HepG2 (cell line): ENCODE results near the gene P2RX2. TPM values are rescaled to one million over a fixed set of nuclear protein-coding genes. Genes with fewer than 3 reads are reported as not detected.

Experiments used
- ATAC-seq: fragments of 200-7000 bp; cut with Tn5 transposase; 3 replicates; pipeline ENCODE4 v1.9.1; 2020; ENCODE audit warnings: mild to moderate bottlenecking, moderate library complexity
- BruUV-seq: library from RNA; stranded (reverse); fragments of 400-500 nt; replicated peaks from 2 replicates; lab custom pipeline; 2021; lab: Mats Ljungman, UMichigan
- CTCF ChIA-PET: fragments of 300-600 bp; formaldehyde crosslinking; extraction: SDS; loops from one replicate; lab custom pipeline; 2021; ENCODE audit warnings: low total read pairs, inconsistent platforms, low intra/inter-chr PET ratio; lab: Yijun Ruan, JAX
- POLR2A ChIA-PET: fragments of 350-600 bp; sonication (Branson Sonifier 250); formaldehyde crosslinking; loops from one replicate; lab custom pipeline; 2020; ENCODE audit warnings: antibody characterized with exemption, inconsistent platforms; lab: Yijun Ruan, JAX
- DNase-seq: peaks from one replicate; pipeline ENCODE4 v3.0.0-alpha.2; 2015; ENCODE audit warnings: low spot score
- FAIRE-seq: peaks from 3 replicates; lab custom pipeline; 2011; peaks lifted over from hg19 to GRCh38; lab: Jason Lieb, UNC
- H2AFZ ChIP-seq: one replicate; pipeline ENCODE4 v1.6.1; 2011; ENCODE audit warnings: low read length, inconsistent platforms
- H3K27ac ChIP-seq: fragments of 300-600 bp; 3 replicates; pipeline ENCODE4 v1.8.0; 2011; ENCODE audit warnings: mixed run types, mild to moderate bottlenecking, mixed read lengths, low read length, inconsistent platforms; ENCODE audit not compliant: insufficient read depth; ENCODE audit errors: extremely low read length
- H3K27me3 ChIP-seq, 2 experiments: fragments of 200-600 bp in 1 of 2; 2 replicates in 1 of 2; 3 replicates in 1 of 2; pipeline versions ENCODE4 v1.6.0 to v1.8.0; 2011; ENCODE audit warnings: low read length in 2 of 2, mild to moderate bottlenecking in 2 of 2, moderate library complexity in 2 of 2, inconsistent platforms in 1 of 2; ENCODE audit not compliant: insufficient read depth in 2 of 2, control insufficient read depth in 1 of 2
- H3K36me3 ChIP-seq, 2 experiments: fragments of 200-600 bp in 1 of 2; replicated peaks in 1 of 2; 2 replicates in 1 of 2; 3 replicates in 1 of 2; pipeline versions ENCODE4 v1.5.1 to v1.8.0; 2011; ENCODE audit warnings: low read length in 2 of 2, inconsistent platforms in 1 of 2; ENCODE audit not compliant: insufficient read depth in 2 of 2, control insufficient read depth in 1 of 2
- H3K4me1 ChIP-seq: 2 replicates; pipeline ENCODE4 v1.5.1; 2012; ENCODE audit warnings: low read length, inconsistent platforms; ENCODE audit not compliant: insufficient read depth
- H3K4me2 ChIP-seq: 2 replicates; pipeline ENCODE4 v1.6.0; 2011; ENCODE audit warnings: low read depth, low read length, inconsistent platforms
- H3K4me3 ChIP-seq, 3 experiments: fragments of 200-600 bp in 1 of 3; sonication (generic), shearing (Covaris generic) in 1 of 3; replicated peaks in 1 of 3; 2 replicates each; pipeline ENCODE4 v1.5.1; 2011 to 2016; ENCODE audit warnings: low read length in 3 of 3, inconsistent platforms in 2 of 3, low read depth in 2 of 3, mild to moderate bottlenecking in 2 of 3, control low read depth in 1 of 3, mixed read lengths in 1 of 3; ENCODE audit not compliant: insufficient read depth in 1 of 3
- H3K79me2 ChIP-seq: one replicate; pipeline ENCODE4 v1.6.1; 2011; ENCODE audit warnings: low read length, inconsistent platforms; ENCODE audit not compliant: insufficient read depth
- H3K9ac ChIP-seq: 2 replicates; pipeline ENCODE4 v1.6.0; 2011; ENCODE audit warnings: mild to moderate bottlenecking, low read depth, low read length, inconsistent platforms; ENCODE audit not compliant: insufficient read depth
- H3K9me3 ChIP-seq: 2 replicates; pipeline ENCODE4 v1.5.1; 2012; ENCODE audit warnings: mild to moderate bottlenecking, low read length
- H4K20me1 ChIP-seq: 2 replicates; pipeline ENCODE4 v1.6.0; 2011; ENCODE audit warnings: inconsistent platforms, mild to moderate bottlenecking, low read length, moderate library complexity; ENCODE audit not compliant: insufficient read depth
- ATF6 ChIP-seq: sonication (generic); formaldehyde crosslinking; conservative IDR thresholded peaks from 2 replicates; pipeline ENCODE4 v1.4.0; 2020; ENCODE audit warnings: missing genetic modification reagents
- GABPB1 ChIP-seq: IDR thresholded peaks from 2 replicates; pipeline ENCODE4 v1.6.1; 2016; ENCODE audit warnings: mild to moderate bottlenecking, missing genetic modification reagents, moderate library complexity, missing compliant biosample characterization
- GFI1 ChIP-seq: sonication (generic); formaldehyde crosslinking; IDR thresholded peaks from 2 replicates; pipeline ENCODE4 v1.5.0; 2020; ENCODE audit warnings: missing genetic modification reagents, mild to moderate bottlenecking, borderline replicate concordance
- HOXA7 ChIP-seq: sonication (generic); formaldehyde crosslinking; IDR thresholded peaks from 2 replicates; pipeline ENCODE4 v1.8.1; 2022; ENCODE audit warnings: mild to moderate bottlenecking, missing genetic modification reagents, moderate library complexity
- KDM3A ChIP-seq: IDR thresholded peaks from 2 replicates; pipeline ENCODE4 v1.6.1; 2018; ENCODE audit warnings: low read depth, missing compliant biosample characterization
- MAX ChIP-seq: IDR thresholded peaks from 2 replicates; pipeline ENCODE4 v1.6.1; 2012; ENCODE audit warnings: inconsistent platforms
- TAF15 ChIP-seq: fragments of 200-400 bp; formaldehyde crosslinking; IDR thresholded peaks from one replicate; pipeline ENCODE4 v1.6.1; 2018; ENCODE audit warnings: mild to moderate bottlenecking, low read depth, low read length; ENCODE audit not compliant: poor library complexity, severe bottlenecking
- TBL1XR1 ChIP-seq: fragments of 150-350 bp; IDR thresholded peaks from 2 replicates; pipeline ENCODE4 v1.6.1; 2014; ENCODE audit warnings: borderline replicate concordance, low read length; ENCODE audit not compliant: partially characterized antibody
- XBP1 ChIP-seq: sonication (generic); formaldehyde crosslinking; IDR thresholded peaks from 2 replicates; pipeline ENCODE4 v1.5.0; 2020; ENCODE audit warnings: missing genetic modification reagents
- ZNF501 ChIP-seq: sonication (generic); formaldehyde crosslinking; IDR thresholded peaks from 2 replicates; pipeline ENCODE4 v1.5.1; 2020; ENCODE audit warnings: mild to moderate bottlenecking, moderate library complexity, missing genetic modification reagents
- ZNF614 ChIP-seq: IDR thresholded peaks from 2 replicates; pipeline ENCODE4 v1.6.1; 2018; ENCODE audit warnings: missing biosample characterization, missing genetic modification reagents, inconsistent platforms, borderline replicate concordance
- ZNF687 ChIP-seq: sonication (generic); formaldehyde crosslinking; IDR thresholded peaks from 2 replicates; pipeline ENCODE4 v1.5.1; 2020; ENCODE audit warnings: mild to moderate bottlenecking, missing genetic modification reagents, moderate library complexity
- ZNF720 ChIP-seq: sonication (generic); formaldehyde crosslinking; IDR thresholded peaks from 2 replicates; pipeline ENCODE4 v1.4.0; 2020; ENCODE audit warnings: missing genetic modification reagents
- ZNF773 ChIP-seq: sonication (generic); formaldehyde crosslinking; IDR thresholded peaks from 2 replicates; pipeline ENCODE4 v1.4.0; 2020; ENCODE audit warnings: missing genetic modification reagents, borderline replicate concordance
- WGBS: methylation state at CpG from one replicate; pipeline ENCODE4 v1.1.6; 2017; ENCODE audit warnings: low lambda C conversion rate; 5-methylcytosine and 5-hydroxymethylcytosine counted together
- in situ Hi-C: cut with HindIII; loops from 2 replicates; pipeline ENCODE4 v1.10.0; 2017; ENCODE audit warnings: low pct_unique_long_range_greater_than_20kb; ENCODE audit not compliant: extremely low pct_ligation_motif_present
- intact Hi-C: fragments of 100-400 bp; cut with micrococcal nuclease; formaldehyde crosslinking; loops from one replicate; pipeline ENCODE4 v1.10.0; 2022; ENCODE audit not compliant: unreplicated experiment
- polyA plus RNA-seq, 8 experiments: library from polyadenylated mRNA; depleted of rRNA in 3 of 8; stranded (reverse) in 7 of 8; unstranded in 1 of 8; fragments of >200 nt; fragmentation: Illumina TruSeq in 4 of 8; extraction: Trizol in 4 of 8; gene quantifications; 2 replicates each; pipeline versions ENCODE4 v1.2.1 to v1.2.3, GENCODE V29; 2011 to 2016; ENCODE audit warnings: low read depth in 4 of 8, missing spikeins in 1 of 8, mixed read lengths in 1 of 8; ENCODE audit not compliant: insufficient read depth in 1 of 8
- total RNA-seq, 5 experiments: library from RNA; depleted of rRNA; stranded (reverse); fragments of >200 nt; fragmentation: Illumina TruSeq; extraction: Trizol; gene quantifications; 2 replicates each; pipeline ENCODE4 v1.2.3, GENCODE V29; 2016; ENCODE audit warnings: low read depth in 1 of 5

The P2RX2 gene
- total and polyA plus RNA-seq, 2 of the 13 experiments (the other 11 are each of a cell fraction or from before 2014, with no cell fraction given) = not detected

- TF ChIP-seq XBP1 (CRISPR knock-in tag) (no peak), ZNF720 (CRISPR knock-in tag) (no peak)
These were observed 25.5 kb upstream of the P2RX2 start (continued) for GRCh38 chr12:132593071-132593470.

- Histone ChIP-seq H3K79me2 (no peaks in the 10 kb centered on the region), H3K9ac (no peak overlapping the region), H3K4me1 (peaks cover 13% of the 10 kb centered on the region), H3K27ac (no peak overlapping the region), H3K36me3 (no peaks in the 10 kb centered on the region), H3K9me3 (no peaks in the 10 kb centered on the region), H3K4me3 (peak overlapping the region in 1 of 3 experiments; percentile 44; a peak in 2 of 6 replicates), H4K20me1 (no peaks in the 10 kb centered on the region), H3K27me3 (peaks cover 9 to 55% of the 10 kb centered on the region in 2 experiments; a peak in 4 of 5 replicates), H2AFZ (no peak overlapping the region), H3K4me2 (peak overlapping the region; percentile 60)
- BruUV-seq = no TSS peak
- FAIRE-seq = no peak
- in situ Hi-C loops (no loop called here), intact Hi-C loops (no loop called here)
- DNase-seq = no peak
- POLR2A ChIA-PET = no interaction called here
- ATAC-seq = peak; percentile 5
- CTCF ChIA-PET = no interaction called here
- 33% methylated on average over 14 of the region's 18 CpGs for WGBS
- TF ChIP-seq KDM3A (CRISPR knock-in tag) = no peak
- no peak for TF ChIP-seq MAX
- TF ChIP-seq ZNF501 (CRISPR knock-in tag) = 0 out of 2 replicates have a peak, but pooled peaks have one; percentile 21
- TF ChIP-seq TBL1XR1 = no peak
- no peak for TF ChIP-seq ATF6 (CRISPR knock-in tag)
- no peak for TF ChIP-seq ZNF773 (CRISPR knock-in tag)
- TF ChIP-seq HOXA7 (CRISPR knock-in tag) = no peak
- TF ChIP-seq TAF15 = no peak
- no peak for TF ChIP-seq GFI1 (CRISPR knock-in tag)
- TF ChIP-seq GABPB1 = peak; percentile 25
- peak; percentile 31 for TF ChIP-seq ZNF687
- no peak for TF ChIP-seq ZNF614
These were observed 25.1 kb upstream of the P2RX2 start for GRCh38 chr12:132593521-132593920.
